HepG2 (cell line): ENCODE results near the gene RPRD2. TPM values are rescaled to one million over a fixed set of nuclear protein-coding genes. Genes with fewer than 3 reads are reported as not detected.

Experiments used
- FOSL1 ChIP-seq: sonication (generic); formaldehyde crosslinking; IDR thresholded peaks from 2 replicates; pipeline ENCODE4 v1.9.0; 2021; ENCODE audit warnings: missing genetic modification reagents, borderline replicate concordance
- FOXK1 ChIP-seq: sonication (generic); formaldehyde crosslinking; IDR thresholded peaks from 2 replicates; pipeline ENCODE4 v1.4.0; 2020; ENCODE audit warnings: low read depth, missing genetic modification reagents, borderline replicate concordance
- HOXA5 ChIP-seq: sonication (generic); formaldehyde crosslinking; IDR thresholded peaks from 2 replicates; pipeline ENCODE4 v1.4.0; 2020; ENCODE audit warnings: missing genetic modification reagents
- KAT2B ChIP-seq: fragments of 150-350 bp; IDR thresholded peaks from 2 replicates; pipeline ENCODE4 v1.6.1; 2014; ENCODE audit warnings: low read depth, low read length, borderline replicate concordance
- MIER2 ChIP-seq: IDR thresholded peaks from 2 replicates; pipeline ENCODE4 v1.6.1; 2016; ENCODE audit warnings: missing biosample characterization, missing genetic modification reagents
- MTF2 ChIP-seq: sonication (generic); formaldehyde crosslinking; IDR thresholded peaks from 2 replicates; pipeline ENCODE4 v1.5.0; 2020; ENCODE audit warnings: missing genetic modification reagents, borderline replicate concordance
- PATZ1 ChIP-seq: sonication (generic); formaldehyde crosslinking; IDR thresholded peaks from 2 replicates; pipeline ENCODE4 v1.4.0; 2020; ENCODE audit warnings: missing genetic modification reagents
- SMARCE1 ChIP-seq: fragments of 450-650 bp; IDR thresholded peaks from 2 replicates; pipeline ENCODE4 v1.6.1; 2017; ENCODE audit warnings: borderline replicate concordance
- SSRP1 ChIP-seq: IDR thresholded peaks from 2 replicates; pipeline ENCODE4 v1.6.1; 2016; ENCODE audit warnings: control low read depth
- TFDP2 ChIP-seq: sonication (generic); formaldehyde crosslinking; IDR thresholded peaks from 2 replicates; pipeline ENCODE4 v1.4.0; 2020; ENCODE audit warnings: missing genetic modification reagents
- U2AF2 ChIP-seq: fragments of 200-400 bp; formaldehyde crosslinking; IDR thresholded peaks from 2 replicates; pipeline ENCODE4 v1.6.1; 2017; ENCODE audit warnings: low read depth, mild to moderate bottlenecking, low read length
- ZBTB7B ChIP-seq: sonication (generic); formaldehyde crosslinking; IDR thresholded peaks from 2 replicates; pipeline ENCODE4 v1.4.0; 2020; ENCODE audit warnings: missing genetic modification reagents
- ZNF547 ChIP-seq: sonication (generic); formaldehyde crosslinking; IDR thresholded peaks from 2 replicates; pipeline ENCODE4 v1.5.1; 2020; ENCODE audit warnings: mild to moderate bottlenecking, missing genetic modification reagents
- ZNF607 ChIP-seq: sonication (generic); formaldehyde crosslinking; IDR thresholded peaks from 2 replicates; pipeline ENCODE4 v1.5.1; 2020; ENCODE audit warnings: missing genetic modification reagents, mild to moderate bottlenecking, borderline replicate concordance
- polyA plus RNA-seq, 8 experiments: library from polyadenylated mRNA; depleted of rRNA in 3 of 8; stranded (reverse) in 7 of 8; unstranded in 1 of 8; fragments of >200 nt; fragmentation: Illumina TruSeq in 4 of 8; extraction: Trizol in 4 of 8; gene quantifications; 2 replicates each; pipeline versions ENCODE4 v1.2.1 to v1.2.3, GENCODE V29; 2011 to 2016; ENCODE audit warnings: low read depth in 4 of 8, missing spikeins in 1 of 8, mixed read lengths in 1 of 8; ENCODE audit not compliant: insufficient read depth in 1 of 8
- total RNA-seq, 5 experiments: library from RNA; depleted of rRNA; stranded (reverse); fragments of >200 nt; fragmentation: Illumina TruSeq; extraction: Trizol; gene quantifications; 2 replicates each; pipeline ENCODE4 v1.2.3, GENCODE V29; 2016; ENCODE audit warnings: low read depth in 1 of 5
- TF ChIP-seq, protein P1 (sequence below): sonication (generic); formaldehyde crosslinking; IDR thresholded peaks from 2 replicates; pipeline ENCODE4 v1.5.1; 2020; ENCODE audit warnings: mild to moderate bottlenecking, missing genetic modification reagents, moderate library complexity
- TF ChIP-seq, protein P2 (sequence below), 2 experiments: IDR thresholded peaks; 2 replicates each; pipeline ENCODE4 v1.6.1; 2011 to 2012; ENCODE audit warnings: low read length in 2 of 2, borderline replicate concordance in 1 of 2, low read depth in 1 of 2, mild to moderate bottlenecking in 1 of 2, moderate library complexity in 1 of 2
- TF ChIP-seq, protein P3 (sequence below): sonication (generic); formaldehyde crosslinking; IDR thresholded peaks from 2 replicates; pipeline ENCODE4 v1.9.0; 2021; ENCODE audit warnings: missing genetic modification reagents, borderline replicate concordance

RPRD2 gene
- total and polyA plus RNA-seq, 2 of the 13 experiments (the other 11 are each of a cell fraction or from before 2014, with no cell fraction given), result 8.0 to 8.9 TPM

DNA sequence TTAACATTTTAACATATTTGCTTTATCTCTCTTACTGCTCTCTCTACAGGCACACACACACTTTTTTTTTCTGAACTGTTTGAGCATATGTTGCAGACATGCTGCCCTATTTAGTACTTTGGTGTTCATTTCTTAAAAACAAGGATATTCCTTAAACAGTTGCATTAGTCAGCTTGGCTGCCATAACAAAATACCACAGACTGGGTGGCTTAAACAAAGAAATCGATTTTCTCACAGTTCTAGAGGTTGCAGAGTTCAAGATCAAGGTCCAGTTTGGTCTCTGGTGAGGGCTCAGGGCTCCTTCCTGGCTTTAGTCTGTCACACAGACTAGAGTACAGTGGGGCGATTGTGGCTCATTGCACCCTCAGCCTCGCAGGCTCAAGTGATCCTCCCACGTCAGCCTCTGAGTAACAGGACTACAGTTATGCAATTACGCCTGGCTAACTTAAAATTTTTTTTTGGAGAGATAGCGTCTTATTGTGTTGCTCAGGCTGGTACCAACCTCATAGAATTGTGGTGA is 46.7 kb downstream of the RPRD2 start (continued):
- TF ChIP-seq, protein P1, sequence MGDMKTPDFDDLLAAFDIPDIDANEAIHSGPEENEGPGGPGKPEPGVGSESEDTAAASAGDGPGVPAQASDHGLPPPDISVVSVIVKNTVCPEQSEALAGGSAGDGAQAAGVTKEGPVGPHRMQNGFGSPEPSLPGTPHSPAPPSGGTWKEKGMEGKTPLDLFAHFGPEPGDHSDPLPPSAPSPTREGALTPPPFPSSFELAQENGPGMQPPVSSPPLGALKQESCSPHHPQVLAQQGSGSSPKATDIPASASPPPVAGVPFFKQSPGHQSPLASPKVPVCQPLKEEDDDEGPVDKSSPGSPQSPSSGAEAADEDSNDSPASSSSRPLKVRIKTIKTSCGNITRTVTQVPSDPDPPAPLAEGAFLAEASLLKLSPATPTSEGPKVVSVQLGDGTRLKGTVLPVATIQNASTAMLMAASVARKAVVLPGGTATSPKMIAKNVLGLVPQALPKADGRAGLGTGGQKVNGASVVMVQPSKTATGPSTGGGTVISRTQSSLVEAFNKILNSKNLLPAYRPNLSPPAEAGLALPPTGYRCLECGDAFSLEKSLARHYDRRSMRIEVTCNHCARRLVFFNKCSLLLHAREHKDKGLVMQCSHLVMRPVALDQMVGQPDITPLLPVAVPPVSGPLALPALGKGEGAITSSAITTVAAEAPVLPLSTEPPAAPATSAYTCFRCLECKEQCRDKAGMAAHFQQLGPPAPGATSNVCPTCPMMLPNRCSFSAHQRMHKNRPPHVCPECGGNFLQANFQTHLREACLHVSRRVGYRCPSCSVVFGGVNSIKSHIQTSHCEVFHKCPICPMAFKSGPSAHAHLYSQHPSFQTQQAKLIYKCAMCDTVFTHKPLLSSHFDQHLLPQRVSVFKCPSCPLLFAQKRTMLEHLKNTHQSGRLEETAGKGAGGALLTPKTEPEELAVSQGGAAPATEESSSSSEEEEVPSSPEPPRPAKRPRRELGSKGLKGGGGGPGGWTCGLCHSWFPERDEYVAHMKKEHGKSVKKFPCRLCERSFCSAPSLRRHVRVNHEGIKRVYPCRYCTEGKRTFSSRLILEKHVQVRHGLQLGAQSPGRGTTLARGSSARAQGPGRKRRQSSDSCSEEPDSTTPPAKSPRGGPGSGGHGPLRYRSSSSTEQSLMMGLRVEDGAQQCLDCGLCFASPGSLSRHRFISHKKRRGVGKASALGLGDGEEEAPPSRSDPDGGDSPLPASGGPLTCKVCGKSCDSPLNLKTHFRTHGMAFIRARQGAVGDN (CRISPR knock-in tag), result no peak; the same call in 1 of the 2 replicates
- TF ChIP-seq, protein P2, sequence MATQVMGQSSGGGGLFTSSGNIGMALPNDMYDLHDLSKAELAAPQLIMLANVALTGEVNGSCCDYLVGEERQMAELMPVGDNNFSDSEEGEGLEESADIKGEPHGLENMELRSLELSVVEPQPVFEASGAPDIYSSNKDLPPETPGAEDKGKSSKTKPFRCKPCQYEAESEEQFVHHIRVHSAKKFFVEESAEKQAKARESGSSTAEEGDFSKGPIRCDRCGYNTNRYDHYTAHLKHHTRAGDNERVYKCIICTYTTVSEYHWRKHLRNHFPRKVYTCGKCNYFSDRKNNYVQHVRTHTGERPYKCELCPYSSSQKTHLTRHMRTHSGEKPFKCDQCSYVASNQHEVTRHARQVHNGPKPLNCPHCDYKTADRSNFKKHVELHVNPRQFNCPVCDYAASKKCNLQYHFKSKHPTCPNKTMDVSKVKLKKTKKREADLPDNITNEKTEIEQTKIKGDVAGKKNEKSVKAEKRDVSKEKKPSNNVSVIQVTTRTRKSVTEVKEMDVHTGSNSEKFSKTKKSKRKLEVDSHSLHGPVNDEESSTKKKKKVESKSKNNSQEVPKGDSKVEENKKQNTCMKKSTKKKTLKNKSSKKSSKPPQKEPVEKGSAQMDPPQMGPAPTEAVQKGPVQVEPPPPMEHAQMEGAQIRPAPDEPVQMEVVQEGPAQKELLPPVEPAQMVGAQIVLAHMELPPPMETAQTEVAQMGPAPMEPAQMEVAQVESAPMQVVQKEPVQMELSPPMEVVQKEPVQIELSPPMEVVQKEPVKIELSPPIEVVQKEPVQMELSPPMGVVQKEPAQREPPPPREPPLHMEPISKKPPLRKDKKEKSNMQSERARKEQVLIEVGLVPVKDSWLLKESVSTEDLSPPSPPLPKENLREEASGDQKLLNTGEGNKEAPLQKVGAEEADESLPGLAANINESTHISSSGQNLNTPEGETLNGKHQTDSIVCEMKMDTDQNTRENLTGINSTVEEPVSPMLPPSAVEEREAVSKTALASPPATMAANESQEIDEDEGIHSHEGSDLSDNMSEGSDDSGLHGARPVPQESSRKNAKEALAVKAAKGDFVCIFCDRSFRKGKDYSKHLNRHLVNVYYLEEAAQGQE (IDR thresholded peaks at IDR 0.05; ENCODE audit: borderline replicate concordance in 1 of 2, low read depth in 1 of 2, low read length in 2 of 2), result peak in 1 of 2 experiments; percentile 82; a peak in 2 of 4 replicates
- TF ChIP-seq MTF2 (CRISPR knock-in tag) (no peak), PATZ1 (CRISPR knock-in tag) (peak; percentile 67), MIER2 (CRISPR knock-in tag) (peak; percentile 54; the same call in 1 of the 2 replicates), ZNF607 (0 out of 2 replicates have a peak, but pooled peaks have one; percentile 25), SSRP1 (no peak), U2AF2 (no peak), ZNF547 (CRISPR knock-in tag) (no peak), TFDP2 (CRISPR knock-in tag) (no peak), FOXK1 (peak; percentile 97), FOSL1 (CRISPR knock-in tag) (peak; percentile 61; the same call in 1 of the 2 replicates), HOXA5 (CRISPR knock-in tag) (peak; percentile 58), KAT2B (peak; percentile 31; the same call in 1 of the 2 replicates), ZBTB7B (CRISPR knock-in tag) (peak; percentile 44; the same call in 1 of the 2 replicates), SMARCE1 (no peak)
- TF ChIP-seq, protein P3, sequence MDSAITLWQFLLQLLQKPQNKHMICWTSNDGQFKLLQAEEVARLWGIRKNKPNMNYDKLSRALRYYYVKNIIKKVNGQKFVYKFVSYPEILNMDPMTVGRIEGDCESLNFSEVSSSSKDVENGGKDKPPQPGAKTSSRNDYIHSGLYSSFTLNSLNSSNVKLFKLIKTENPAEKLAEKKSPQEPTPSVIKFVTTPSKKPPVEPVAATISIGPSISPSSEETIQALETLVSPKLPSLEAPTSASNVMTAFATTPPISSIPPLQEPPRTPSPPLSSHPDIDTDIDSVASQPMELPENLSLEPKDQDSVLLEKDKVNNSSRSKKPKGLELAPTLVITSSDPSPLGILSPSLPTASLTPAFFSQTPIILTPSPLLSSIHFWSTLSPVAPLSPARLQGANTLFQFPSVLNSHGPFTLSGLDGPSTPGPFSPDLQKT (CRISPR knock-in tag), result no peak
